A673 (cell line): Measurements from ENCODE around the gene SH3TC1. TPM values are rescaled to one million over a fixed set of nuclear protein-coding genes. Genes with fewer than 3 reads are reported as not detected.

Experiments
- BruUV-seq: library from RNA; stranded (reverse); fragments of 400-500 nt; replicated peaks from 2 replicates; lab custom pipeline; 2021; lab: Mats Ljungman, UMichigan
- CTCF ChIA-PET: fragments of 300-600 bp; sonication (Branson Sonifier 250); formaldehyde crosslinking; loops from one replicate; lab custom pipeline; 2022; ENCODE audit warnings: antibody characterized with exemption; lab: Charles Lee
- POLR2A ChIA-PET: fragments of 300-600 bp; sonication (Branson Sonifier 250); formaldehyde crosslinking; loops from one replicate; lab custom pipeline; 2022; ENCODE audit warnings: antibody characterized with exemption; ENCODE audit not compliant: low non-redundant PET; lab: Charles Lee
- DNase-seq: peaks from one replicate; pipeline ENCODE4 v3.0.0-alpha.2; 2015; ENCODE audit warnings: low spot score
- H3K27ac ChIP-seq: fragments of 200-600 bp; sonication (generic); 2 replicates; pipeline ENCODE4 v1.5.1; 2016; ENCODE audit warnings: mixed run types, low read depth, mild to moderate bottlenecking, mixed read lengths, antibody characterized with exemption, low read length; ENCODE audit not compliant: poor library complexity, severe bottlenecking
- H3K27me3 ChIP-seq: fragments of 200-600 bp; sonication (generic); replicated peaks from 2 replicates; pipeline ENCODE4 v1.6.1; 2017; ENCODE audit warnings: mixed run types, low read depth, mild to moderate bottlenecking, mixed read lengths, antibody characterized with exemption, low read length; ENCODE audit not compliant: insufficient read depth, poor library complexity
- H3K36me3 ChIP-seq: fragments of 200-600 bp; sonication (generic); 2 replicates; pipeline ENCODE4 v1.6.1; 2016; ENCODE audit warnings: mixed run types, mild to moderate bottlenecking, mixed read lengths, antibody characterized with exemption, low read length; ENCODE audit not compliant: insufficient read depth, poor library complexity, severe bottlenecking
- H3K4me1 ChIP-seq: fragments of 200-600 bp; sonication (generic); 2 replicates; pipeline ENCODE4 v1.6.1; 2017; ENCODE audit warnings: mixed run types, mild to moderate bottlenecking, mixed read lengths, antibody characterized with exemption, low read length; ENCODE audit not compliant: insufficient read depth, poor library complexity, severe bottlenecking
- H3K4me3 ChIP-seq: fragments of 200-600 bp; sonication (generic); 2 replicates; pipeline ENCODE4 v1.5.1; 2016; ENCODE audit warnings: low read depth, mixed run types, mild to moderate bottlenecking, mixed read lengths, low read length; ENCODE audit not compliant: poor library complexity, severe bottlenecking
- H3K9me3 ChIP-seq: fragments of 200-600 bp; sonication (generic); 2 replicates; pipeline ENCODE4 v1.6.1; 2016; ENCODE audit warnings: mixed run types, low read depth, mild to moderate bottlenecking, mixed read lengths, antibody characterized with exemption, low read length; ENCODE audit not compliant: poor library complexity, severe bottlenecking
- EZH2 ChIP-seq: fragments of 200-600 bp; sonication (generic); IDR thresholded peaks from 2 replicates; pipeline ENCODE4 v1.6.1; 2017; ENCODE audit warnings: borderline replicate concordance, low read depth, mild to moderate bottlenecking, mixed read lengths, antibody characterized with exemption, low read length; ENCODE audit not compliant: poor library complexity, severe bottlenecking
- intact Hi-C: fragments of 100-400 bp; cut with micrococcal nuclease; formaldehyde crosslinking; loops from one replicate; pipeline ENCODE4 v1.10.0; 2022; ENCODE audit not compliant: unreplicated experiment
- total RNA-seq: library from RNA; stranded (reverse); gene quantifications from 2 replicates; pipeline ENCODE4 v1.2.3, GENCODE V29; 2021
- TF ChIP-seq, protein P1 (sequence below): fragments of 300-800, 200-600 bp; sonication (generic); conservative IDR thresholded peaks from 2 replicates; pipeline ENCODE4 v1.5.1; 2017; ENCODE audit warnings: low read depth, mild to moderate bottlenecking, antibody characterized with exemption, low read length, moderate library complexity, mixed read lengths

Gene SH3TC1
- total RNA-seq, 1 experiment from 2014 or later = 0.71 TPM

- H3K27me3 ChIP-seq = peaks cover 12% of the 10 kb centered on the region
- TF ChIP-seq EZH2 = no peak
- TF ChIP-seq, protein P1, sequence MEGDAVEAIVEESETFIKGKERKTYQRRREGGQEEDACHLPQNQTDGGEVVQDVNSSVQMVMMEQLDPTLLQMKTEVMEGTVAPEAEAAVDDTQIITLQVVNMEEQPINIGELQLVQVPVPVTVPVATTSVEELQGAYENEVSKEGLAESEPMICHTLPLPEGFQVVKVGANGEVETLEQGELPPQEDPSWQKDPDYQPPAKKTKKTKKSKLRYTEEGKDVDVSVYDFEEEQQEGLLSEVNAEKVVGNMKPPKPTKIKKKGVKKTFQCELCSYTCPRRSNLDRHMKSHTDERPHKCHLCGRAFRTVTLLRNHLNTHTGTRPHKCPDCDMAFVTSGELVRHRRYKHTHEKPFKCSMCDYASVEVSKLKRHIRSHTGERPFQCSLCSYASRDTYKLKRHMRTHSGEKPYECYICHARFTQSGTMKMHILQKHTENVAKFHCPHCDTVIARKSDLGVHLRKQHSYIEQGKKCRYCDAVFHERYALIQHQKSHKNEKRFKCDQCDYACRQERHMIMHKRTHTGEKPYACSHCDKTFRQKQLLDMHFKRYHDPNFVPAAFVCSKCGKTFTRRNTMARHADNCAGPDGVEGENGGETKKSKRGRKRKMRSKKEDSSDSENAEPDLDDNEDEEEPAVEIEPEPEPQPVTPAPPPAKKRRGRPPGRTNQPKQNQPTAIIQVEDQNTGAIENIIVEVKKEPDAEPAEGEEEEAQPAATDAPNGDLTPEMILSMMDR = no peak
- ChIA-PET CTCF (interaction anchor here (0.6 to 1.2 kb wide), 2 partner anchors 13 to 18 kb away, joined by 3 to 4 read pairs; no protein-coding TSS in a partner anchor), POLR2A (no interaction called here)
- intact Hi-C loops = no loop called here
- no peaks in the 10 kb centered on the region for H3K9me3 ChIP-seq
- DNase-seq = peak; percentile 98
- H3K36me3 ChIP-seq = no peaks in the 10 kb centered on the region
- BruUV-seq = no TSS peak
- H3K4me3 ChIP-seq = peak within 1 kb of the TSS; percentile 59
- peaks cover 23% of the 10 kb centered on the region for H3K4me1 ChIP-seq
- H3K27ac ChIP-seq = peak within 1 kb of the TSS; percentile 41
Observed at GRCh38 chr4:8158710-8159536, 40.2 kb upstream of the SH3TC1 start, which contains the start of gene ABLIM2. ABLIM2 (minus strand) TSS chr4:8158813; CDS start chr4:8158689, 124 bp downstream.

- peaks cover 12% of the 10 kb centered on the region for H3K27me3 ChIP-seq
- no TSS peak for BruUV-seq
- H3K9me3 ChIP-seq = no peaks in the 10 kb centered on the region
- H3K36me3 ChIP-seq = no peaks in the 10 kb centered on the region
- peak overlapping the region; percentile 59 for H3K4me3 ChIP-seq
- CTCF ChIA-PET = interaction anchor here (1.2 kb wide), 1 partner anchor 17 kb away, joined by 4 read pairs; no protein-coding TSS in a partner anchor
- H3K4me1 ChIP-seq = peaks cover 23% of the 10 kb centered on the region
- DNase-seq = no peak
- no peak overlapping the region for H3K27ac ChIP-seq
- intact Hi-C loops = no loop called here
- POLR2A ChIA-PET = no interaction called here
- TF ChIP-seq EZH2 = no peak
- TF ChIP-seq, protein P1 = no peak
Observed at GRCh38 chr4:8159537-8160232, 39.4 kb upstream of the SH3TC1 start.

DNA sequence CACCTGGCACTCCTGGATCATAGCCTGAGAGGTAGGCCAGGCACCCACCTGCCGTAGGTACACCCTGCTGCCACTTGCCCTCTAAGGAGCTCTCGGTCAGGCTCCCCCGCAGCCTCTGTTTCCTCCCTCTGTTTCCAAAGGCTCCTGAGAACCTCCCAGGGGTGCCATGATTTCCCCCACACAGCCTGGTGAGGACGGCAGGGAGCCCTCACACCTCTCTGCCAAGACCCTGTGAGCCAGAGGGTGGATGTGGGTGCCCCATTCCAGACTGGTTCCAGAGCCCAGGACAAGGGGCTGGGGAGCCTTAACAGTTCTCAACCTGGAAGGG lies 38.9 kb upstream of the SH3TC1 start:
- DNase-seq = no peak
- H3K36me3 ChIP-seq = no peaks in the 10 kb centered on the region
- BruUV-seq = no TSS peak
- ChIA-PET CTCF (no interaction called here), POLR2A (no interaction called here)
- TF ChIP-seq, protein P1 = no peak
- no peak overlapping the region for H3K27ac ChIP-seq
- no peak overlapping the region for H3K4me3 ChIP-seq
- no peaks in the 10 kb centered on the region for H3K9me3 ChIP-seq
- intact Hi-C loops = no loop called here
- peaks cover 12% of the 10 kb centered on the region for H3K27me3 ChIP-seq
- H3K4me1 ChIP-seq = peaks cover 23% of the 10 kb centered on the region
